GM12865 (cell line): ENCODE data around the gene DNAJA4.

Source experiments
- DNase-seq: peaks from one replicate; pipeline ENCODE4 v3.0.0; 2010; ENCODE audit warnings: low read depth
- H3K4me3 ChIP-seq: 2 replicates; pipeline ENCODE4 v1.5.1; 2011; ENCODE audit warnings: mild to moderate bottlenecking, low read depth, low read length, control low read depth
- CTCF ChIP-seq: IDR thresholded peaks from 2 replicates; pipeline ENCODE4 v1.5.1; 2011; ENCODE audit warnings: low read length, control low read depth, low read depth, inconsistent platforms; ENCODE audit not compliant: insufficient read depth; ENCODE audit errors: missing control alignments

Gene DNAJA4

DNA sequence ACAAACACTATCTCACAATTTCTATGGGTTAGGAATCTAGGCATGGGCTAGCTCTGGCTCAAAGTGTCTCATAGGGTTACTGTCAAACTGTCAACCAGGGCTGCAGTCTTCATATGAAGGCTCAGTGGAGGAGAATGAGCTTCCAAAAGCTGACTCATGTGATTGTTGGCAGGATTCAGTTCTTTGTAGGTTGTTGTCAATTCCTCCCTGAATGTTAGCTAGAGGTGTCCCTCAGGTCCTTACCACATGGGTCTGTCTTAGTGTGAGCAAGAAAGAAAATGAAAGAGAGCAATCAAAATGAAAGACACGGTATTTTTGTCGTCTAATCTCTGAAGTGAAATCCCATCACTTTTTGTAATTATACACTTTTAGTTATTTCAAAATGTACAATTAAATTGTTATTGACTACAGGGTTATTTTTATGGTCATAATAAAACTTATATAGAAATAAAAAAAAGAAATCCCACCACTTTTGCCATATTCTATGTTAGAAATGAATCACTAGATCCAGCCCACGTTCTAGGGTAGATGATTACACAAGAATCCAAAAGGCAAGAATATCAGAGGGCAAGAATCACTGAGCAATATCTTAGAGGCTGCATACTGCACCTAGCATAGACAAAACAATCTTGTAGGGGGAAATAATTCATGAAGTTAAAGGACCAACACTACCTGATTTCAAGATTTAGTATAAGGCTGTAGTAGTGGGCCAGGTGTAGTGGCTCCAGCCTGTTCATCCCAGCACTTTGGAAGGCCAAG, 38.4 kb upstream of the DNAJA4 start:
- peak; percentile 67 for DNase-seq

DNA sequence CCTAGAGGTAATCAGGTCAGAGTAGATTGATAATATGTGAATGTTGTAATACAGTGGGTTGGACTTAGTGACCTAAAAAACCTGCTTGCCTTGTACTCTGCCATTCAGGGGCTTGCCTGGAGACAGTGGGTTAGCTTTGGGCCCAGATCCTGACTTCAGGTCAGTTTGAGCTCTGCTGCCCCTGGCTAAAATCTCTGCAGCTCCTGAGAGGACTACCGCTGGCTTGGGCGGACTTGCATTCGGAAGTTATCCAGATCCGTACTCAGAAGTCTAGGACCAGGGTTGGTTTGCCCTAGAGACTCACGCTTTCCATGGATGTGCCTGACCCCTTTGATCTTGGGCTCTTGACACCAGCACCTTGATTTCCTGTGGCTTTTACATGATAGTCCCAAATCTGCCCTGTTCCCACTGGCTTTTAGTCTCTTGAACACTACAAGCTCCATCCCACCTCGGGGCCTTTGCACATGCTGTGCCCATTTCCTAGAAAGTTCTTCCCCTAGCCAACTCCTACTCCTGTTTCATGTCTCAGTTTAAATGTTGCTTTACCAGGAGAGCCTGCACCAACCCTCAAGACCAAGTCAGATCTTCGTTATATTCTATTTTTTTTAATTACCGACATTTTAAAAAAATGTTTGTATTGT, 35.9 kb upstream of the DNAJA4 start:
- DNase-seq, result no peak
- no peak for TF ChIP-seq CTCF

More for the DNA sequence above, 38.4 kb upstream of the DNAJA4 start:
- no peak for TF ChIP-seq CTCF
- H3K4me3 ChIP-seq, result no peak overlapping the region; the same call in none of the 2 replicates

DNA sequence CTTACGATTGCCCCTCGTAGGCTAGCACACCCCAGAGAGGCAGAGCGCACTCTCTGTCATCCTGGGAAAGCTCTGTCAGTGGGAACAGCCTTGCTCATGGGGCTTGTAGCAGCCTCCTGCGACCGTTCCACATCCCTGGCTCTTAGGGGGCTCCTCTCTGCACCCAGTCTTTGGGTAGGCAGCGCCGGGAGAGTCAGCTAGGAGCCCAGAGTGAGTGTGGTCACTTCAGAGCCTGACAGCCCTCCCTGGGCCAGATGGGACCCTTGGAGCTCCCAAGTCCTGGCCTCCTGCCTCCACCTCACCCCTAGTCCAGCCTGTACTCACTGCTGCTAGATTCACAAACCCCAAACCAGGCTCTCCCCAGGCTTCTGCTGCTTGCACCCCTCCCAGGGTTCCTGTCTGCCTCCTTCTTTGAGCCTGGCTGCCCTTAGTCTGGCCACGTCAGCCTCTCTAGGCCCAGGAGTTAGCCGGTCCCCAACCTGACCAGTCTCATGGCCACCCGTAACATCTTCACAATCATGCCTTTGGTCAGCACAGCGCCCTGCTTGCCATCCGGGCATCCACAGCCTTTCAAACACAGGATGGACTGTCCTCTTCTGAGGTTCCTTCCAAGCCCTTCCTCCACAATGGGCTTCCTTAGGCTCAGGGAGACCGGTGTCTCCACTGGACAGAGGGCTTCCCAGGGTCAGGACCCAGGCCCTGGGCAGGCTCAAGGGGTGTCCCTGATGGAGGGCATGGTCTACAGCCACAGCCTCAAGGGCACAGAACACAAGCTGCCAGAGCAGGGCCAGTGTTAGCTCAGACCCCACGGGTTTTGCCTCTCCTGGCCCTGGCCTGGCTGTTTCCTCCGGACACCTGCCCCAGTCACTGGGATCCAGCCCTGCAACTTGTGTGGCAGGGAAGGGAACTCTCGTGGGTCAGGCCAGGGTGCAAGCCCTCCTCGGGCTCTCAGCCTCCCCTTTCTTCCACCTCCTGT, 34.6 kb upstream of the DNAJA4 start:
- TF ChIP-seq CTCF, result no peak
- no peak for DNase-seq
- no peak overlapping the region for H3K4me3 ChIP-seq

More for the DNA sequence above, 35.9 kb upstream of the DNAJA4 start:
- no peak overlapping the region for H3K4me3 ChIP-seq

- DNase-seq, result no peak
- no peak overlapping the region for H3K4me3 ChIP-seq
- no peak for TF ChIP-seq CTCF
Observed at GRCh38 chr15:78232951-78233350, 31.4 kb upstream of the DNAJA4 start.

DNA sequence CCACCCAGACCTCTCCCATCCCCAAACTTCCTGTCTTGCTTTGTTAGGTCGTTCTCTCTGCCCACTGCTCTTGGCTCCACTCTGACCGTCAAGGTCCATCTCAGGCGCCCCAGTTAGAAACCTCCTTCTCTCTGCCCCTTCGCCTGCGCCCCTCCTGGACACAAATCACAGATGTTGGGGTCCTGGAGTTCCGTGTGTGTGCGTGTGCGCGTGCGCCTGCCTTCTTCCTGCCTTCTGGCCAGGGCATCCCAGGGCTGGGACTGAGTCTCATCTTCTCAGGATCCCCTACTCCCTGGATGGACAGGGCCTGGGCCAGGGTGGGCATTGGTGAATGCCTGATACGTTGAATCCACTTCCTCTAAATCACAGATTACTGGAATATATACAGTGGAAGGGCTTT, 30.9 kb upstream of the DNAJA4 start:
- no peak for DNase-seq
- H3K4me3 ChIP-seq, result no peak overlapping the region
- TF ChIP-seq CTCF, result no peak

DNA sequence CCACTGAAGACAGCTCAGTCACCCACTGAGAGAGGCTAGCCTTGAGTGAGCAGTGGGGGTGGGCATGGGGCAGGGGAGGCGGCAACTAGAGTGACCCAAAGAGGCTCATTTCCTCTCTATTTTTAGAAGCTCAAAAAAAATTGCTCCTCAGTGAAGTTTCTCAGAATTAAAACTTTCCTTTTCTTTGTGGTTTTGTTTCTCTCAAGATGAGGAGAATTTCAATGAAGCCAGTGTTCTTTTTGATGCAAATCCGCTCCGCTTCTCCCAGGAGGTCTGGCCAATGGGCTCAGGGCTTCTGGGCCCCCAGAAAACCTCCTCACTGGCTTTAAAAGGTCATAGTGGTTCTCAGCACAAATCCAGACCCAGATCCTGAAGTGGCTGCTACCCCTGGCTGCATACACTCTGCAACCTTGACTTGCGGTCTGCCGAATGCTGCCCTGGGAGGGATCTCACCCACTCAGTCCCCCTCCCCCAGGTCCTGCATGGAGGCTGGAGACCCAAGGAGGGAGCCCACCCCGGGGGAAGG, 29.8 kb upstream of the DNAJA4 start, which contains the start of gene ACSBG1:
Gene ACSBG1 (minus strand): TSS at position 51 of the 526 bp plus-strand sequence. CDS start 64 bp downstream, outside the sequence.
- no peak within 1 kb of the TSS for H3K4me3 ChIP-seq
- DNase-seq, result no peak
- TF ChIP-seq CTCF, result no peak
